Activated T-cell treated with anti-CD3 and anti-CD28 coated beads, Interleukin-2, amount 50 U/mL, for 72 hours (primary cell): ENCODE results near the gene CPN1. TPM values are rescaled to one million over a fixed set of nuclear protein-coding genes. Genes with fewer than 3 reads are reported as not detected.

Source experiments
- ATAC-seq, 2 donors: fragments of 150-1000 bp; cut with Tn5 transposase; replicated peaks in 1 of 2; 2 replicates each; pipeline ENCODE4 v1.10.0; 2021; ENCODE audit warnings: moderate library complexity in 2 of 2, mild to moderate bottlenecking in 1 of 2
- DNase-seq, 2 donors: peaks; one replicate each; pipeline ENCODE4 v3.0.0; 2021 to 2022; ENCODE audit warnings: mixed read lengths in 1 of 2
- H3K27ac Mint-ChIP-seq: one replicate; pipeline ENCODE4 v1.8.0; 2022; ENCODE audit warnings: mild to moderate bottlenecking, moderate library complexity, mixed read lengths
- H3K27me3 Mint-ChIP-seq: one replicate; pipeline ENCODE4 v1.8.0; 2022; ENCODE audit warnings: low read depth, mixed read lengths
- H3K36me3 Mint-ChIP-seq, 2 donors: one replicate each; pipeline ENCODE4 v1.8.0; 2022; ENCODE audit warnings: mixed read lengths in 2 of 2, mild to moderate bottlenecking in 1 of 2; ENCODE audit not compliant: insufficient read depth in 2 of 2
- H3K4me1 Mint-ChIP-seq: one replicate; pipeline ENCODE4 v1.8.0; 2022; ENCODE audit warnings: low read depth, mixed read lengths
- H3K4me3 Mint-ChIP-seq, 2 donors: one replicate each; pipeline ENCODE4 v1.8.0; 2022; ENCODE audit warnings: mild to moderate bottlenecking in 2 of 2, mixed read lengths in 2 of 2, moderate library complexity in 2 of 2
- H3K9me3 Mint-ChIP-seq, 2 donors: one replicate each; pipeline ENCODE4 v1.8.0; 2022; ENCODE audit warnings: mixed read lengths in 2 of 2
- total RNA-seq, 2 donors: library from RNA; stranded (reverse); gene quantifications; one replicate each; pipeline ENCODE4 v1.2.3, GENCODE V29; 2022

CPN1 gene
- total RNA-seq, 2 donors from 2014 or later = not detected

DNA sequence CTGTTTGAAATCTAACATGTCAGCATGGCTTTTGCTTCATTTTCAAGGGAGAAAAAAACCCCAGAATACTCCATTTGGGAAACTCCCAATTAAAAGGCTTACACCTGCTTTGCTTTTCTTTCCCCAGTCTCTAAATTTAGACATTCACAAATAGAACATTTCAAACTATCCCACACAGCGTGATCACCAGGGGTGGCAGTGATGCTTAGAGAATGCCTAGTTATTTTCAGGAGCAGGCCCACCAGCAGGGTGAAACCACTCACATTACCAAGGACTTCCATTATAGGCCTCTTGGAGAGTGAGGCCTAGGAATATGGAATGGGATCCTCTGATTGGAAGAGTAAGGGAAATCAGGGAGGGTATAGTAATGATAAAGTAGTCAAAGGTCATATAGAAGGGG, 14.2 kb downstream of the CPN1 start:
- peaks cover 8% of the 10 kb centered on the region for H3K27me3 Mint-ChIP-seq
- DNase-seq = no peak
- no peaks in the 10 kb centered on the region for H3K4me1 Mint-ChIP-seq
- H3K36me3 Mint-ChIP-seq = no peaks in the 10 kb centered on the region
- ATAC-seq = no peak
- H3K9me3 Mint-ChIP-seq = no peaks in the 10 kb centered on the region
- no peak overlapping the region for H3K4me3 Mint-ChIP-seq
- no peak overlapping the region for H3K27ac Mint-ChIP-seq

GRCh38 chr10:100065084-100065660, 16.5 kb downstream of the CPN1 start:
- Mint-ChIP-seq H3K36me3 (no peaks in the 10 kb centered on the region), H3K9me3 (no peaks in the 10 kb centered on the region), H3K27me3 (peaks cover 15% of the 10 kb centered on the region), H3K27ac (no peak overlapping the region), H3K4me1 (no peaks in the 10 kb centered on the region), H3K4me3 (no peak overlapping the region)
- DNase-seq (no peak), ATAC-seq (no peak)

DNA sequence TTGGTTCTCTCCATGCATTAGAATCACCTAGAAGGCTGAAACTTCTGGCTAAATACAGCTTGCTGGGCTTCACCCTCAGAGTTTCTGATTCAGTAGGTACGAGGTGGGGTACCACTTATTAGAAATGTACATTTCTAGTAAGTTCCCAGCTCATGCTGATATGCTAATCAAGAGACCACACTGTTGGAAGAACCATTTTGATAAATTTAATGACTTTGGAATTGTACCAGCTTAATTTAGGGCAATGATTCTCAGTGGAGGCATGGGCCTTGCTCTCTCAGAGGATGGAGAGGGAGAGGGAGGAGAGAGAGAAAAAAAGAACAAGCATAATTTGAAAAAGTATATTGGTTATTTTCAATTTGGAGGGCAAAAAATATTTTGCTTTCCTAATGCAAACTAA, 20.3 kb downstream of the CPN1 start:
- peaks cover 26% of the 10 kb centered on the region for H3K27me3 Mint-ChIP-seq
- no peaks in the 10 kb centered on the region for H3K9me3 Mint-ChIP-seq
- no peak overlapping the region for H3K27ac Mint-ChIP-seq
- no peak overlapping the region for H3K4me3 Mint-ChIP-seq
- DNase-seq (no peak), ATAC-seq (no peak)
- no peaks in the 10 kb centered on the region for H3K36me3 Mint-ChIP-seq
- H3K4me1 Mint-ChIP-seq = no peaks in the 10 kb centered on the region

DNA sequence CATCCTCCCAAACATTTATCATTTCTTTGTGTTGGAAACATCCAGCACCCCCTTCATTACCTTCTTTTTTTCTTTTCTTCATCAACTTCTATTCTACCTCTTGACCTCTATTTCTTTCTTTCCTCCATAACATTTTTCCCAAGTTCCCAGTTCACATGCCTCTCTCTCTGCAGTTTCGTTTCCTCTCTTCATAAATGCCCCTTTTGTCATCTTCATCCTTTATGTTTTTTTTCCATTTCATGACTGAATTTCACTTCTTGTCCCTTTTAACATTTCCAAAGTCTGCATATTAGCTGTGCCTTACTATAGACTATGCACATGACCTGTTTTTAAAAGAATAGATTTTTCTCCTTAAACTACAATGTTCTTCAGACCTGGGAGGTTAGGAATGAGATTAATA, 23.7 kb downstream of the CPN1 start:
- Mint-ChIP-seq H3K36me3 (no peaks in the 10 kb centered on the region), H3K9me3 (no peaks in the 10 kb centered on the region), H3K27ac (no peak overlapping the region), H3K27me3 (peaks cover 35% of the 10 kb centered on the region), H3K4me3 (no peak overlapping the region), H3K4me1 (no peaks in the 10 kb centered on the region)
- DNase-seq (no peak), ATAC-seq (no peak)

DNA sequence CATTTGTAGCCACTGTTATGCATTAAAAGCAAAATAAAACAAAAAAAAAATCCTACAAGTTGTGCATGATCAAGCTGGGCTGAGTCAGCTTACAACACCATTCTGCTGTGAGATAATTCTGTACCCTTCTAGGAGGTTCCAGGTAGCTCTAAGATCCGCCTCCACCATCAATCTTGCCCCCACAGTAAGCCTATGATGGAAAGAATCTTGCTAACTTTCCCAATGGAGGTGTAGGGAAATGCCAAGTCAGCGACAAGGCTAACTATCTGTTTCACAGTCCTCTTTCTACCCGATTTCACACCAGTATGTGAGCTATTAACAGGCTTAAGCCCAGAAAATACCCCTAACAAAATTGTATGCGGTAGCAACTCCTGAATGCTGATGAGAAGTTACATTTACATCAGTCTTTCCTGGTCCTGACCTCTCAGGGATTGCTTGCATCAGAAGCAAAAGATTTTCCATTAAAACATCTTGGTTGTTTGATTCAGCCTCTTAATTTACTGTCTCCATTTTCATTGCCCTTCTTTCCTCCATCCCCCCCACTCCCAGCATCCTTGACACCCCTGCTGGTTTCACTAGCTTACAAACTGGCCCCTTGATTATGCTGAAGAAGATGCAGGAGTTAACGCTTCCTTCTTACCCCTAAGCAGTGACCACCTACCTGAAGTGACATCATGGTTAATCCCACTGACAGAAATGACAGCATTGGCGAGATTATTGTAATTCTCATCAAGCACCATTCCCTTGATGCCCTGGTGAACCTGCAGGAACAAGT, 27.8 kb downstream of the CPN1 start:
- no peak for ATAC-seq
- no peaks in the 10 kb centered on the region for H3K4me1 Mint-ChIP-seq
- no peak overlapping the region for H3K27ac Mint-ChIP-seq
- no peaks in the 10 kb centered on the region for H3K9me3 Mint-ChIP-seq
- no peak overlapping the region for H3K4me3 Mint-ChIP-seq
- no peaks in the 10 kb centered on the region for H3K36me3 Mint-ChIP-seq
- no peak for DNase-seq
- H3K27me3 Mint-ChIP-seq = peaks cover 21% of the 10 kb centered on the region

DNA sequence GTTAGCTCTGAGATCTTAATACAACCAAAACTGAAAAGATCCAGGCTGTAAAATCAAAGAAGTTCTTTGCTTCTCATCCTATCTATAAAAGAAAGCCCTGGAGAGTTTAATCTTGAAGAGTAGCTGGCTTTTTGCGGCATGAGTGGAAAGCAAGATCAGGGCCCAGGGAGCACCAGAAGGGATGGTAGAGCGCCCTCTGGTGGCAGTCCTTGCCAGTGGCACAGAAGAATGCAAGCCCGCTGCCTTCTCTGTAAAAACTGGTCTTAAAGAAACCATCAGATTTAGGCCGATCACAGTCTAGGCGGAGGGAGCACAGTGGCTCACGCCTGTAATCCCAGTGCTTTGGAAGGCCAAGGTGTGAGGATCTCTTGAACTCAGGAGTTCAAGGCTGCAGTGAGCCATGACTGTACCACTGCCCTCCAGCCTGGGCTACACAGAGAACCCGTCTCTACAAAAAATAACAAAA, 35.6 kb downstream of the CPN1 start:
- DNase-seq = peak; percentile 84 to 86
- Mint-ChIP-seq H3K9me3 (no peaks in the 10 kb centered on the region), H3K27me3 (no peaks in the 10 kb centered on the region), H3K27ac (no peak overlapping the region), H3K4me3 (no peak overlapping the region), H3K4me1 (peaks cover 16% of the 10 kb centered on the region), H3K36me3 (no peaks in the 10 kb centered on the region)
- ATAC-seq = peak; percentile 69 to 71

- Mint-ChIP-seq H3K36me3 (no peaks in the 10 kb centered on the region), H3K27me3 (no peaks in the 10 kb centered on the region), H3K4me1 (peaks cover 16% of the 10 kb centered on the region), H3K4me3 (no peak overlapping the region), H3K9me3 (no peaks in the 10 kb centered on the region), H3K27ac (no peak overlapping the region)
- ATAC-seq = no peak
- no peak for DNase-seq
Measured at GRCh38 chr10:100045592-100045991, 36.1 kb downstream of the CPN1 start.

- no peak overlapping the region for H3K27ac Mint-ChIP-seq
- DNase-seq (no peak), ATAC-seq (peak in 1 of 2 donors; percentile 7)
- no peaks in the 10 kb centered on the region for H3K9me3 Mint-ChIP-seq
- no peaks in the 10 kb centered on the region for H3K36me3 Mint-ChIP-seq
- H3K27me3 Mint-ChIP-seq = no peaks in the 10 kb centered on the region
- peaks cover 16% of the 10 kb centered on the region for H3K4me1 Mint-ChIP-seq
- H3K4me3 Mint-ChIP-seq = no peak overlapping the region
Measured at GRCh38 chr10:100043796-100044195, 37.9 kb downstream of the CPN1 start.

DNA sequence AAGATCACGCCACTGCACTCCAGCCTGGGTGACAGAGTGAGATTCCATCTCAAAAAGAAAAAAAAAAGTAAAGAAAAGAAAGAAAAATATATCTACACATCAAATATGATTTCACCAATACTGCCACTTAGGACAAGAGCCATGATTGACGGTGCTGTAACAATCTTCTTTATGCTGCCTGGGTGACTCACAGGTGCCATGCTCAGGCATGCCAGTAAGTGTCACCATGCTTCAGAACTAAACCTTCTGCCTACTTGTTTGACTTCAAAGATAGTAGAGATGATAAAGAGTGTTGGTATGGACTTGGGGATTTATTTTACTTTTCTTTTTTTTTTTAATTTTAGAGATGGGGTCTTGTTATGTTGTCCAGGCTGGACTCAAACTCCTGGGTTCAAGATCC, 38.3 kb downstream of the CPN1 start:
- no peaks in the 10 kb centered on the region for H3K9me3 Mint-ChIP-seq
- peaks cover 16% of the 10 kb centered on the region for H3K4me1 Mint-ChIP-seq
- H3K4me3 Mint-ChIP-seq = no peak overlapping the region
- H3K27ac Mint-ChIP-seq = no peak overlapping the region
- ATAC-seq = peak; percentile 89 to 90
- DNase-seq = peak; percentile 27 to 38
- H3K27me3 Mint-ChIP-seq = no peaks in the 10 kb centered on the region
- no peaks in the 10 kb centered on the region for H3K36me3 Mint-ChIP-seq

DNA sequence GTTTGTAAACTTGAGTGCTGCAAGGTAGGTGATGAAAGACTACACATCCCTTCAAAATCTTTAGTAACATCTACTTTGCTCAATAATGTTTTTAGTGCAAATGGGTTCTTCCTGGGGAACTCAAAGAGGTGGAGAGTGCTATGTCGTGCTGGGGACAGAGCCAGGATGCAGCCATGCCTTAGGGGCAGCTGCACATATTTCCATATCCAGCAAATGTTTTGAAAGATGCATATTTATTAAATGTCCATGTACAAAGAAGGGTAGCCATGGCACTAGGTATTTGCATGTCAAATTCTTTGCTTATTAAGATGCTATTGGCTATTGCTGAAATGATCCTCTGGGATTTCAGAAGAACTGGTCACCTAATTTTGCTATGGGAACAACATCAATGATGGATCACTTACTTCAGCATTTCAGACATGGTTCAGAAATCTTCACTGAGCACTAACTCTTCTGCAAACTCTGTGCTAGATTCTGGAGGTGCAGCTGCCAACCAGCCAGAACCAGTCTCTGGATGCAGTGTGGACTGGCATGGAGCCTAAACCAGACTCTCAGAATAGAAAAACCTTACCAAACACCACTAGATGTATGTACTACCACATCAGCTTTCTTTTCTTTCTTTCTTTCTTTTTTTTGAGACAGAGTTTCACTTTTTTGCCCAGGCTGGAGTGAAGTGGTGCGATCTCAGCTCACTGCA, 40.2 kb downstream of the CPN1 start:
- no peaks in the 10 kb centered on the region for H3K9me3 Mint-ChIP-seq
- H3K4me3 Mint-ChIP-seq = no peak overlapping the region
- H3K27me3 Mint-ChIP-seq = no peaks in the 10 kb centered on the region
- ATAC-seq (no peak), DNase-seq (no peak)
- no peaks in the 10 kb centered on the region for H3K36me3 Mint-ChIP-seq
- H3K27ac Mint-ChIP-seq = no peak overlapping the region
- H3K4me1 Mint-ChIP-seq = peaks cover 16% of the 10 kb centered on the region

- H3K27ac Mint-ChIP-seq = no peak overlapping the region
- H3K36me3 Mint-ChIP-seq = peaks cover 0 to under 1% of the 10 kb centered on the region in 2 donors
- H3K4me1 Mint-ChIP-seq = peaks cover 7% of the 10 kb centered on the region
- DNase-seq = no peak
- ATAC-seq = no peak
- H3K9me3 Mint-ChIP-seq = no peaks in the 10 kb centered on the region
- H3K4me3 Mint-ChIP-seq = no peak overlapping the region
- no peaks in the 10 kb centered on the region for H3K27me3 Mint-ChIP-seq
Measured at GRCh38 chr10:100038561-100039071, 43.1 kb downstream of the CPN1 start.

DNA sequence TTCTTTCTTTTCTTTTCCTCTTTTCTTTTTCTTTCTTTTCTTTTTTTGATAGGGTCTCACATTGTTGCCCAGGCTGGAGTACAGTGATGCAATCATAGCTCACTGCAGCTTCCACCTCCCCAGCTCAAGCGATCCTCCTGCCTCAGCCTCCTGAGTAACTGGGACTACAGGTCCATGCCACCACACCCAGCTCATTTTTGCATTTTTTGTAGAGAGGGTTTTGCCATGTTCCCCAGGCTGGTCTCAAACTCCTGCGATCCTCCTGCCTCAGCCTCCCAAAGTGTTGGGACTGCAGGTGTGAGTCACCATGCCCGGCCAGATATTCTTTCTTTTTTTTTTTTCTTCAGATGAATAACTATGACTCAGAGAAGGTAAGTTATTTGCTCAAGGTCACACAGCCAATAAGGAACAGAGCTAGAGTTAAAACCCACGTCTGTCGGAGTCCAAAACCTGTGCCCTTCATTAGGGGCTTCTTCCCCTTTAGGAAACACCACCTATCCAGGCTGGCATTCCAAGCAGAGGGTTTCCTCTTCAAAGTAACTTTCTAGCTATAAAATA, 43.8 kb downstream of the CPN1 start:
- Mint-ChIP-seq H3K27me3 (no peaks in the 10 kb centered on the region), H3K27ac (no peak overlapping the region), H3K4me1 (no peaks in the 10 kb centered on the region), H3K4me3 (no peak overlapping the region), H3K9me3 (no peaks in the 10 kb centered on the region), H3K36me3 (peaks cover 0 to 2% of the 10 kb centered on the region in 2 donors)
- DNase-seq (no peak), ATAC-seq (no peak)

DNA sequence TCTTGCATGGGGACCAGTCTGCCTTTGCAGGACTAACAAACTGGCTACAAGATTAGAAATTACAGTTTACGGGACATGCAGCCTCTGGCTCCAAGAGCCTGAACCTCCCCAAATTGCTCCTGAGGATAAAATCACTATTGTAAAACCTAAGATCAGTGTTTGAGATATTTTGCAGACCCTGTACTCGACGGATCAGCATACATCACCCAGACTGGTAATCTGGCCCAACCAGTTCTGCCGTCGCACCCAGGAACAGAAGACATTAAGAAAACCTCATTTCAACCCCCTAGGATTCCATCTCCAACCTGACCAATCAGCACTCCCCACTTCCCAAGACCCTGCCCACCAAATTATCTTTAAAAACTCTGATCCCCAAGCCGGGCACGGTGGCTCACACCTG, 44.8 kb downstream of the CPN1 start:
- no peaks in the 10 kb centered on the region for H3K4me1 Mint-ChIP-seq
- no peaks in the 10 kb centered on the region for H3K27me3 Mint-ChIP-seq
- no peak overlapping the region for H3K4me3 Mint-ChIP-seq
- ATAC-seq = no peak
- no peak for DNase-seq
- H3K9me3 Mint-ChIP-seq = no peaks in the 10 kb centered on the region
- peaks cover 0 to 2% of the 10 kb centered on the region in 2 donors for H3K36me3 Mint-ChIP-seq
- H3K27ac Mint-ChIP-seq = no peak overlapping the region
